Testis (tissue), 3 donors: ENCODE data around the gene EFCAB11. TPM values are rescaled to one million over a fixed set of nuclear protein-coding genes. Genes with fewer than 3 reads are reported as not detected.

Experiments used
- DNase-seq: peaks from one replicate; pipeline ENCODE4 v3.0.0-alpha.2; 2019
- H3K27ac ChIP-seq, 2 donors: fragments of 200-600 bp; sonication (generic); one replicate each; pipeline ENCODE4 v1.5.1; 2019
- H3K27me3 ChIP-seq: fragments of 200-600 bp; sonication (generic); one replicate; pipeline ENCODE4 v1.5.1; 2019
- H3K36me3 ChIP-seq: fragments of 200-600 bp; sonication (generic); one replicate; pipeline ENCODE4 v1.5.1; 2017; ENCODE audit warnings: low read depth; ENCODE audit errors: missing control alignments
- H3K4me1 ChIP-seq: fragments of 200-600 bp; sonication (generic); one replicate; pipeline ENCODE4 v1.5.1; 2019
- H3K4me3 ChIP-seq, 2 donors: fragments of 200-600 bp; sonication (generic); one replicate each; pipeline ENCODE4 v1.5.1; 2017 to 2019
- H3K9me3 ChIP-seq: fragments of 200-600 bp; sonication (generic); one replicate; pipeline ENCODE4 v1.5.1; 2017
- CTCF ChIP-seq, 3 experiments: fragments of 450-650 bp in 2 of 3; fragments of 200-600 bp in 1 of 3; sonication (generic) in 1 of 3; IDR thresholded peaks; one replicate each; pipeline ENCODE4 v1.5.1; 2016 to 2019; ENCODE audit warnings: antibody characterized with exemption in 3 of 3, mild to moderate bottlenecking in 2 of 3, moderate library complexity in 1 of 3
- POLR2A ChIP-seq: fragments of 450-650 bp; IDR thresholded peaks from one replicate; pipeline ENCODE4 v1.6.1; 2017; ENCODE audit warnings: antibody characterized with exemption, mild to moderate bottlenecking, moderate library complexity
- WGBS, 2 donors: methylation state at CpG; one replicate each; pipeline ENCODE4 v1.1.5; 2018; 5-methylcytosine and 5-hydroxymethylcytosine counted together
- intact Hi-C: fragments of 100-400 bp; cut with DNase I; formaldehyde crosslinking; loops from one replicate; pipeline ENCODE4 v1.15.1; 2023; ENCODE audit warnings: low total_unique reads
- polyA plus RNA-seq: library from polyadenylated mRNA; stranded (reverse); fragments of 350-450 nt; fragmentation: Illumina TruSeq; extraction: RNeasy Lipid Tissue Mini Kit (QIAGEN cat#74804); gene quantifications from one replicate; pipeline ENCODE4 v1.2.3, GENCODE V29; 2014; ENCODE audit warnings: low read depth, low replicate concordance; ENCODE audit not compliant: insufficient read depth
- total RNA-seq, 2 donors: library from RNA; depleted of rRNA; stranded (reverse); fragments of >200 nt; gene quantifications; one replicate each; pipeline ENCODE4 v1.2.3, GENCODE V29; 2016

EFCAB11 gene
- total and polyA plus RNA-seq, 3 donors from 2014 or later: 30.5 to 78.3 (median 50.6) TPM

DNA sequence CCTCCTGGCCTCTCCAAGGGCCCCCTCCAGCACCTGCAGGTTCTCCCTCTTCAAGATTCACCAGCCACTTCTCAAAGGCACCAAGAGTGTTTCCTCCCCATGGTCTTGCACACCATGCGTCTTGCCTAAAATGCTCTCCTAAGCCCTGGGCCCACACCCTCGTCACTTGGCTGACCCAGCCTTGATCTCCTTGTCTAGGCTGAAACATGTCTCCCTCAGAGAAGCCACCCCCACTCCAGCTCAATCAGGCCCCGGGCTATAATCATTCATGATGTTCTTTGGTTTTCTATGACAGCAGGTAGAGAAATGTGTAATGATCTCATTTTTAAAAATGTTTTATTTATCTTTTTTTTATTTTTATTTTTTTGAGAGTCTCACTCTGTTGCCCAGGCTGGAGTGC lies 88.1 kb downstream of the EFCAB11 start:
- DNase-seq: no peak
- 85 to 96% methylated on average over 3 of the region's 3 CpGs for WGBS, 2 donors
- Histone ChIP-seq H3K36me3 (no peaks in the 10 kb centered on the region), H3K4me1 (no peaks in the 10 kb centered on the region), H3K27me3 (no peaks in the 10 kb centered on the region), H3K9me3 (no peaks in the 10 kb centered on the region), H3K4me3 (no peak overlapping the region), H3K27ac (no peak overlapping the region)
- TF ChIP-seq CTCF (IDR thresholded peaks at IDR 0.05) (no peak), POLR2A (no peak)
- intact Hi-C loops: no loop called here

- Histone ChIP-seq H3K36me3 (no peaks in the 10 kb centered on the region), H3K27ac (no peak overlapping the region)
- DNase-seq: no peak
These were observed 89.4 kb downstream of the EFCAB11 start for GRCh38 chr14:89865153-89865552.

DNA sequence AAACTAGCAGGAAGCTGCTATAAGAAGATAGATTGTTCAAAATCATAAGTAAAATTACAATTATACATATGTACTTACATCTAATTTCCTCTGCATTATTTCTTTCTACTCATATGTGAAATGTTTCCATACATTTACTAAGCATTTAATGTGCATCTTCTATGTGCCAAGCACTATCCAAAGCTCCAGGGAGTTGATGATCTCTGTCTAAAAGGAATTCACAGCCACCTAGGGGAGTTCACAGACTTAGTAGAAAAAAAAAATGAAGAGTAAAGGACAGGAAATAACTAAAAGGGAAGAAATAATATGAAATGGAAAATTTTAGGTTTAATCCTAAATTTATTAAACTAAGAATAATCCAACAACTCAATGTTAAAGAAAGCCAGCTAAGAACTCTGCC lies 91.7 kb downstream of the EFCAB11 start:
- Histone ChIP-seq H3K27me3 (no peaks in the 10 kb centered on the region), H3K4me3 (no peak overlapping the region), H3K27ac (no peak overlapping the region), H3K9me3 (no peaks in the 10 kb centered on the region), H3K36me3 (no peaks in the 10 kb centered on the region), H3K4me1 (no peaks in the 10 kb centered on the region)
- no peak for DNase-seq
- intact Hi-C loops: no loop called here
- TF ChIP-seq CTCF (IDR thresholded peaks at IDR 0.05) (no peak), POLR2A (no peak)

More at GRCh38 chr14:89865153-89865552, 89.4 kb downstream of the EFCAB11 start:
- WGBS, 2 donors: 85 to 94% methylated on average over 5 of the region's 5 CpGs
- Histone ChIP-seq H3K9me3 (no peaks in the 10 kb centered on the region), H3K4me3 (no peak overlapping the region), H3K27me3 (no peaks in the 10 kb centered on the region), H3K4me1 (no peaks in the 10 kb centered on the region)
- no peak for TF ChIP-seq CTCF (IDR thresholded peaks at IDR 0.05)
- TF ChIP-seq POLR2A: no peak
- intact Hi-C loops: no loop called here

DNA sequence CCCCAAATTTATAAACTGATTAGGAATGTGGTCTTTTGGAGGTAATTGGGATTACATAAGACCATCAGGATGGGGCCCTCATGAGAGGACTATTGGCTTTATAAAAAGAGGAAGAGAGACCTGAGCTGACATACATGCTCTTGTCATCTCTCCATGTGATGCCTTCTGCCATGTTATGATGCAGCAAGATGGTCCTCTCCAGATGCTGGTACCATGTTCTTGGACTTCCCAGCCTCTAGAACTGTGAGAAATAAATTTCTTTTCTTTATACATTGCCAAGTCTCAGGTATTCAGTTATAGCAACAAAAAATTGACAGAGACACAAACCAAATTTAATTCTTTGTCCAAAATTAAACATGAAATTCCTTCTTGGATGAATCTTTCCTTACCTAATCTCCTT lies 92.9 kb downstream of the EFCAB11 start:
- Histone ChIP-seq H3K36me3 (no peaks in the 10 kb centered on the region), H3K27me3 (no peaks in the 10 kb centered on the region), H3K27ac (no peak overlapping the region), H3K4me1 (no peaks in the 10 kb centered on the region), H3K9me3 (no peaks in the 10 kb centered on the region), H3K4me3 (no peak overlapping the region)
- TF ChIP-seq POLR2A: no peak
- no peak for TF ChIP-seq CTCF (IDR thresholded peaks at IDR 0.05)
- intact Hi-C loops: no loop called here
- DNase-seq: no peak

DNA sequence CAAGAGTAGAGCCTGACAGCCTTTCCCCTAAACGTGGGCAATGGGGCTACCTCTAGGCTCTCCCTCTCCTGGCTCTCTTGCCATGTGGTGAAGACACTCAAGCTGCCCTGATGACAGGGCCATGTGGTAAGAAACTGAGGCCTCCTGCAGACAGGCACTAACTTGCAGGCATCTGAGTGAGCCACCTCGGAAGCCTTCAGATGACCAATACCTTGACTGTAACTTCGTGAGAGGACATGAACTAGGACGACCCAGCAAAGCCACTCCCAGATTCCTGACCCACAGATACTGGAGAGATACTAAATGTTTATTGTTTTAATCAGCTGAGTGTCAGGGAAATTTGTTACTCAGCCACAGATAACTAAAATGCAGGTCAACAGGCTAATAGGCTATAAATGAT lies 96.4 kb downstream of the EFCAB11 start:
- Histone ChIP-seq H3K36me3 (no peaks in the 10 kb centered on the region), H3K27ac (no peak overlapping the region), H3K4me1 (no peaks in the 10 kb centered on the region), H3K27me3 (no peaks in the 10 kb centered on the region), H3K4me3 (no peak overlapping the region), H3K9me3 (no peaks in the 10 kb centered on the region)
- intact Hi-C loops: no loop called here
- DNase-seq: no peak
- 71 to 86% methylated on average over 4 of the region's 4 CpGs for WGBS, 2 donors
- no peak for TF ChIP-seq CTCF (IDR thresholded peaks at IDR 0.05)
- TF ChIP-seq POLR2A: no peak
